22Rv1 (cell line): ENCODE results near the gene RPL32.

Source experiments
- ZFX ChIP-seq: fragments of 450-650 bp; IDR thresholded peaks from 2 replicates; pipeline ENCODE4 v1.6.1; 2017; ENCODE audit warnings: antibody characterized with exemption, borderline replicate concordance
- TF ChIP-seq, protein P1 (sequence below): fragments of 450-650 bp; IDR thresholded peaks from 2 replicates; pipeline ENCODE4 v1.5.1; 2017; ENCODE audit warnings: mild to moderate bottlenecking

DNA sequence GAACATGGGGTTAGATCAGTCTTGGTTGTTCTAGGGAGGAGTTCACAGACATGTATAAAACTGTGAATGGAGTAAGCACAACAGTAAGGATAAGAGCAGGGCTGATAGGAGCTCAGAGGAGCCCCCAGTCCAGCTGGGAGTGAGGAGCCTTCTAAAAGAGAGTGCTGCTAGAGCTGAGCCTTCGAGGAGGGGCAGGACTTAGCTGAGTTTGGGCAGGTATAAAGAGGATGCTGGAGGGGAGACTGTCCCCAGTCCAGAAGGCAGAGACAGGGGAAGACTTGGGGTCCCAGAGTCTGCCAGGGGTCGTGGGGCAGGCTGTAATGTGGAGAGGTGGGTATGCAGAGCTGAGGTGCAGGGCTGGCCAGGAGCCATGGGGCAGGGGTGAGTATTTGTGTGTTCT, 32.8 kb downstream of the RPL32 start:
- TF ChIP-seq, protein P1, sequence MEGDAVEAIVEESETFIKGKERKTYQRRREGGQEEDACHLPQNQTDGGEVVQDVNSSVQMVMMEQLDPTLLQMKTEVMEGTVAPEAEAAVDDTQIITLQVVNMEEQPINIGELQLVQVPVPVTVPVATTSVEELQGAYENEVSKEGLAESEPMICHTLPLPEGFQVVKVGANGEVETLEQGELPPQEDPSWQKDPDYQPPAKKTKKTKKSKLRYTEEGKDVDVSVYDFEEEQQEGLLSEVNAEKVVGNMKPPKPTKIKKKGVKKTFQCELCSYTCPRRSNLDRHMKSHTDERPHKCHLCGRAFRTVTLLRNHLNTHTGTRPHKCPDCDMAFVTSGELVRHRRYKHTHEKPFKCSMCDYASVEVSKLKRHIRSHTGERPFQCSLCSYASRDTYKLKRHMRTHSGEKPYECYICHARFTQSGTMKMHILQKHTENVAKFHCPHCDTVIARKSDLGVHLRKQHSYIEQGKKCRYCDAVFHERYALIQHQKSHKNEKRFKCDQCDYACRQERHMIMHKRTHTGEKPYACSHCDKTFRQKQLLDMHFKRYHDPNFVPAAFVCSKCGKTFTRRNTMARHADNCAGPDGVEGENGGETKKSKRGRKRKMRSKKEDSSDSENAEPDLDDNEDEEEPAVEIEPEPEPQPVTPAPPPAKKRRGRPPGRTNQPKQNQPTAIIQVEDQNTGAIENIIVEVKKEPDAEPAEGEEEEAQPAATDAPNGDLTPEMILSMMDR, result no peak
- TF ChIP-seq ZFX, result no peak
